Lower leg skin (tissue), 4 donors: ENCODE data around the gene CCDC82. TPM values are rescaled to one million over a fixed set of nuclear protein-coding genes. Genes with fewer than 3 reads are reported as not detected.

Source experiments
- DNase-seq, 2 donors: peaks; one replicate each; pipeline ENCODE4 v3.0.0-alpha.2; 2019; ENCODE audit warnings: low spot score in 2 of 2
- H3K4me3 ChIP-seq: fragments of 200-600 bp; sonication (generic); 2 replicates; pipeline ENCODE4 v1.5.1; 2017; ENCODE audit warnings: mild to moderate bottlenecking, low read depth; ENCODE audit not compliant: poor library complexity, severe bottlenecking
- CTCF ChIP-seq, 3 donors: fragments of 450-650 bp; IDR thresholded peaks; one replicate each; pipeline ENCODE4 v1.5.1; 2016; ENCODE audit warnings: antibody characterized with exemption in 3 of 3, mild to moderate bottlenecking in 3 of 3, moderate library complexity in 2 of 3
- POLR2A ChIP-seq, 2 donors: fragments of 450-650 bp; IDR thresholded peaks; one replicate each; pipeline ENCODE4 v1.6.1; 2016 to 2017; ENCODE audit warnings: antibody characterized with exemption in 2 of 2, mild to moderate bottlenecking in 1 of 2, moderate library complexity in 1 of 2
- WGBS, 2 donors: methylation state at CpG; one replicate each; pipeline ENCODE4 v1.1.5; 2018; 5-methylcytosine and 5-hydroxymethylcytosine counted together
- intact Hi-C: fragments of 100-400 bp; cut with DNase I; formaldehyde crosslinking; loops from one replicate; pipeline ENCODE4 v1.15.0; 2023; ENCODE audit warnings: low total_unique reads
- total RNA-seq, 4 donors: library from RNA; depleted of rRNA; stranded (reverse); fragments of >200 nt; gene quantifications; one replicate each; pipeline ENCODE4 v1.1.0, GENCODE V29; 2016

The CCDC82 gene
- total RNA-seq, 4 donors from 2014 or later = 5.4 to 15.2 (median 7.8) TPM

GRCh38 chr11:96367342-96367741, 22.4 kb downstream of the CCDC82 start:
- TF ChIP-seq CTCF (IDR thresholded peaks at IDR 0.05) (no peak), POLR2A (IDR thresholded peaks at IDR 0.05) (no peak)
- intact Hi-C loops = no loop called here
- 91% methylated on average over 2 of the region's 2 CpGs for WGBS, 2 donors
- H3K4me3 ChIP-seq = no peak overlapping the region
- DNase-seq = no peak

GRCh38 chr11:96366024-96366423, 23.7 kb downstream of the CCDC82 start:
- TF ChIP-seq CTCF (IDR thresholded peaks at IDR 0.05) = no peak
- no peak for TF ChIP-seq POLR2A (IDR thresholded peaks at IDR 0.05)
- no peak overlapping the region for H3K4me3 ChIP-seq
- WGBS, 2 donors = 86 to 96% methylated on average over 1 of the region's 1 CpG
- DNase-seq = no peak
- intact Hi-C loops = no loop called here

DNA sequence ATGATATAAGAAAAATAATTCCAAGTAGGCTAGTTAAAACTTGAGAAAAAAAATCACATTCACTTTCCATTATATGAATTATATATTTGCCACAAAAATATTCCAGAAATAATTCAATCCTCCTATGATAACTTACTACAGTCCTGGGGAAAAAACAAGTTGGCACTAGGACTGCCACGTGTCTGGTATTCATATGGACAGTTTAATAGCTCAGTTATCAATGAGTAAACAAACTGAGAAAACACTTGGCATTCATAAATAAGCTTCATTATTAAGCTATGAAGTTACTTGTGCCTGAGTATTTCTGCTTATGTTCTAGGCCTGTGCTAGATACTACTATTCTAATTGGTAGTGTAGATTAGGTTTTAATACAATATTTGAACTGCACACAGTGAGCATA, 24.2 kb downstream of the CCDC82 start:
- DNase-seq = no peak
- 60 to 79% methylated on average over 1 of the region's 1 CpG for WGBS, 2 donors
- intact Hi-C loops = no loop called here
- no peak for TF ChIP-seq CTCF (IDR thresholded peaks at IDR 0.05)
- no peak for TF ChIP-seq POLR2A (IDR thresholded peaks at IDR 0.05)
- H3K4me3 ChIP-seq = no peak overlapping the region

DNA sequence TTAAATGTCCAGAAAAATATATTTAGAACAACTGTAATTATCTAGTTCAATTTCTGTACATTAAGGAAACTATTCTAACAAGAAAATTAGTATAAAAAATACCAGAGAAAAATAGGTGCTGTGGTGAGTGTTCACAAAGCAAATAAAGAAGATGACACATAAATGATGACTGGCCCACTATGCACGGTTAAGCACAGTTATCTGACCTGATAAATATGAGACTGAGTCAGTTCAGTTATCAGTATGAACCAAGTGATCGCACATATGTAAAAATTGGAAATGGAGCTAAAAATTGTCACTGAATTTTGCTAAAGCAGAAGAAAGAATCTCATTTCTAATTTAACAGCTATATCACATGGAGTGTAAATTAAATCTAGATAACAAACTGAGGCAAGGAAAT, 27.9 kb downstream of the CCDC82 start:
- no peak for DNase-seq
- TF ChIP-seq POLR2A (IDR thresholded peaks at IDR 0.05) = no peak
- TF ChIP-seq CTCF (IDR thresholded peaks at IDR 0.05) = no peak
- intact Hi-C loops = no loop called here
- 87 to 92% methylated on average over 2 of the region's 2 CpGs for WGBS, 2 donors
- H3K4me3 ChIP-seq = no peak overlapping the region

GRCh38 chr11:96358321-96358720, 31.4 kb downstream of the CCDC82 start:
- 88% methylated on average over 3 of the region's 3 CpGs for WGBS, 2 donors
- TF ChIP-seq CTCF (IDR thresholded peaks at IDR 0.05) (no peak), POLR2A (IDR thresholded peaks at IDR 0.05) (no peak)
- no peak overlapping the region for H3K4me3 ChIP-seq
- intact Hi-C loops = no loop called here
- DNase-seq = no peak

DNA sequence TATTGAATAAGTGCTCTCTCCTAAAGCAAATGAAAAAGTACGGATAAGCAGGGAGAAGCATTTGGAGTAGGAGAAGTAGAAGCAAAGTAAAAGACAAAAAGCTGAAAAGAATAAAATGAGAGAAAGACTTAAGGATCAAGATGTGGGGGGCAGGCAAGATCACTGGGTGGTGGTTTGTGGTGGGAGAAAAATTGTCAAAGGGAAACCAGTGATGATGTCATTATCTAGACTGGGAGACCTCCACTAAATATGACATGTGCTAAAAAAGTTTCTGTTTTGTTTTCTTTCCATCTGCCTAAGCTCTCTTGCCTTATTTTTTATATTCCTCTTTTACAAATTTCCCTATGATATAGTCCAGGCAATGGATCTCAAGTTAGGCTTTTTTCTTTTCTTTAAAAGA, 31.9 kb downstream of the CCDC82 start:
- 100% methylated on average over 1 of the region's 1 CpG for WGBS, 2 donors
- no peak overlapping the region for H3K4me3 ChIP-seq
- intact Hi-C loops = no loop called here
- DNase-seq = no peak
- no peak for TF ChIP-seq POLR2A (IDR thresholded peaks at IDR 0.05)
- no peak for TF ChIP-seq CTCF (IDR thresholded peaks at IDR 0.05)
